ENCODE results near the gene RNU1-3. TPM values are rescaled to one million over a fixed set of nuclear protein-coding genes. Genes with fewer than 3 reads are reported as not detected.

RNU1-3 gene
- total RNA-seq, 1 experiment from 2014 or later: 1,685 TPM

GRCh38 chr1:16617778-16618580 is 48.8 kb downstream of the RNU1-3 start:
- TF ChIP-seq EGR1 (IDR thresholded peaks at IDR 0.05; ENCODE audit: low read depth) (no peak), FOSL1 (IDR thresholded peaks at IDR 0.05; ENCODE audit: low read depth) (no peak), TCF7L2 (IDR thresholded peaks at IDR 0.05; ENCODE audit: borderline replicate concordance, extremely low read depth, insufficient read depth, insufficient read length) (no peak), SRF (IDR thresholded peaks at IDR 0.05; ENCODE audit: low read depth) (no peak)
- TF ChIP-seq, protein P1, sequence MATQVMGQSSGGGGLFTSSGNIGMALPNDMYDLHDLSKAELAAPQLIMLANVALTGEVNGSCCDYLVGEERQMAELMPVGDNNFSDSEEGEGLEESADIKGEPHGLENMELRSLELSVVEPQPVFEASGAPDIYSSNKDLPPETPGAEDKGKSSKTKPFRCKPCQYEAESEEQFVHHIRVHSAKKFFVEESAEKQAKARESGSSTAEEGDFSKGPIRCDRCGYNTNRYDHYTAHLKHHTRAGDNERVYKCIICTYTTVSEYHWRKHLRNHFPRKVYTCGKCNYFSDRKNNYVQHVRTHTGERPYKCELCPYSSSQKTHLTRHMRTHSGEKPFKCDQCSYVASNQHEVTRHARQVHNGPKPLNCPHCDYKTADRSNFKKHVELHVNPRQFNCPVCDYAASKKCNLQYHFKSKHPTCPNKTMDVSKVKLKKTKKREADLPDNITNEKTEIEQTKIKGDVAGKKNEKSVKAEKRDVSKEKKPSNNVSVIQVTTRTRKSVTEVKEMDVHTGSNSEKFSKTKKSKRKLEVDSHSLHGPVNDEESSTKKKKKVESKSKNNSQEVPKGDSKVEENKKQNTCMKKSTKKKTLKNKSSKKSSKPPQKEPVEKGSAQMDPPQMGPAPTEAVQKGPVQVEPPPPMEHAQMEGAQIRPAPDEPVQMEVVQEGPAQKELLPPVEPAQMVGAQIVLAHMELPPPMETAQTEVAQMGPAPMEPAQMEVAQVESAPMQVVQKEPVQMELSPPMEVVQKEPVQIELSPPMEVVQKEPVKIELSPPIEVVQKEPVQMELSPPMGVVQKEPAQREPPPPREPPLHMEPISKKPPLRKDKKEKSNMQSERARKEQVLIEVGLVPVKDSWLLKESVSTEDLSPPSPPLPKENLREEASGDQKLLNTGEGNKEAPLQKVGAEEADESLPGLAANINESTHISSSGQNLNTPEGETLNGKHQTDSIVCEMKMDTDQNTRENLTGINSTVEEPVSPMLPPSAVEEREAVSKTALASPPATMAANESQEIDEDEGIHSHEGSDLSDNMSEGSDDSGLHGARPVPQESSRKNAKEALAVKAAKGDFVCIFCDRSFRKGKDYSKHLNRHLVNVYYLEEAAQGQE (IDR thresholded peaks at IDR 0.05; ENCODE audit: low read depth): no peak
- H2AFZ ChIP-seq (ENCODE audit: low read depth, low read length, poor library complexity, severe bottlenecking): no peak overlapping the region
- ChIA-PET RAD21 (ENCODE audit: low non-redundant PET in 1 of 2, low total read pairs in 2 of 2, uncharacterized antibody in 2 of 2, unreplicated experiment in 2 of 2) (no interaction called here), CTCF (no interaction called here), POLR2A (interaction anchor here (1.0 kb wide), 1 partner anchor 287 kb away, joined by 3 read pairs; no protein-coding TSS in a partner anchor)
- no peak overlapping the region for H3K4me3 ChIP-seq (replicated peaks in 1 of 2; ENCODE audit: low read depth in 1 of 2, low read length in 2 of 2)
- no peaks in the 10 kb centered on the region for H3K9me3 ChIP-seq (ENCODE audit: control insufficient read depth in 1 of 2, insufficient read depth in 1 of 2, low read depth in 1 of 2, low read length in 2 of 2)
- no peak for ATAC-seq
- no peak overlapping the region for H3K27ac ChIP-seq (ENCODE audit: low read depth, low read length)
- BruUV-seq (replicated peaks): no TSS peak
- H3K4me2 ChIP-seq (ENCODE audit: low read length): no peak overlapping the region
- no peaks in the 10 kb centered on the region; the same call in 1 of the 2 replicates for H3K79me2 ChIP-seq (ENCODE audit: insufficient read depth, low read length)
- no peaks in the 10 kb centered on the region for H3K27me3 ChIP-seq (ENCODE audit: insufficient read depth, low read length)
- no peak overlapping the region for H3K9ac ChIP-seq (ENCODE audit: low read length)
- H4K20me1 ChIP-seq (ENCODE audit: insufficient read depth): no peaks in the 10 kb centered on the region
- 0 out of 2 replicates have a peak, but pooled peaks cover 3% of the 10 kb centered on the region for H3K9me2 ChIP-seq (ENCODE audit: insufficient read depth)
- peaks cover 2% of the 10 kb centered on the region in 2 experiments; a peak in 1 of 4 replicates for H3K36me3 ChIP-seq (ENCODE audit: control insufficient read depth in 1 of 2, insufficient read depth in 2 of 2, low read length in 2 of 2)
- intact Hi-C loops (cut with micrococcal nuclease): no loop called here
- no peak for DNase-seq (ENCODE audit: low read depth, low spot score)
- H3K4me1 ChIP-seq (ENCODE audit: control insufficient read depth in 1 of 2, insufficient read depth in 2 of 2, low read length in 2 of 2): peaks cover 7 to 24% of the 10 kb centered on the region in 2 experiments; a peak in 3 of 4 replicates

Measured in HCT116 (cell line).